NCI-H345 treated with DMSO at 0.1 percent for 48 hours (cell line): Measurements from ENCODE around the gene ZFHX2.
"Not testable (repeated sequence)": the region's sequence is repeated elsewhere in the genome, so short reads cannot be mapped to it uniquely, and the experiment has no call there.

Experiments
- DNase-seq: peaks from one replicate; lab custom pipeline; 2025; ENCODE audit not compliant: unreplicated experiment; lab: John Stamatoyannopoulos, UW

ZFHX2 gene

DNA sequence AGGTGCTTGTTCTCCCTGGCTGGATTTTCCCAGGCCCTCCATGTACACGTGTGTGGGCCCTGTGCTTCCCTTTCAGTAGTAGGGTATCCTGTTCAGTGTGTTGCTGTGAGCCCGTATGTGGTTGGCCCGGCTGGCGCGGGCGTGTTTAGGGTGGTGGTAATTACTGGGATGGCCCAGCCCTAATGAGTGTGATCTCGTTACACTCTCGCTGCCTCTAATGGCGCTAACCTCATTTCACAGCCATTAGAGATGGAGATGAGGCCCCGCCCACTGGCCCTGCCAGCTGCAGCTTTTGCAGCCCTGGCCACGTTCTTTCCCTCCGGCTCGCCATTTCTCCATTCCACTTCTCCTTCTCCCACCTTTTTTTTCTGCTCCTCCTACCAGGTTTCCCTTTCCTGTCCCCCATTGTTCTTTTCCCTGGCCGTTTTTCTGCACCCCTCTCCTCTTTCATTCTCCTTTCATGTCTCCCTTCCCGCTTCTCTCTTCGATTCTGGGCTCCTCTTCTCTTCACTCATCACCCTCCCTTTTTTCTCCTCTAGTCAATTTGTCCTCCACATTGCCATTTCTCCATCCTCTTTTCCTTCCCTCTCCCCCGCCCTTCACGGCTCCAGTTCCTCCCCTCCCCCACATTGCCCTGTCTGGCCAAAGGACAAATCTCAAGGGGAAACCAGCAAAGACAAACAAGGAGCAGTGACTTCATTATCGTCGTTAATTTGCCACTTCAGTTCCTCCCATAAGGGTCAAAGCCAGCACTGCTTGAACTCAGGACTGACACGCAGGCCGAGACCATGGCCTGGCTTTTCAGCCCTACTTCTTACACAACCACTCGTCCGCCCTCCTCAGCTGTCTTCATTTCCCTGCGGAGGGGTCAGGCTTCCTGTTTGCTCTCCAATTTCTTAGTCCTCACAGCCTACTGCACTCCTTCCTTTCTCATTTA, 6.8 kb downstream of the ZFHX2 start:
- DNase-seq: no peak

DNA sequence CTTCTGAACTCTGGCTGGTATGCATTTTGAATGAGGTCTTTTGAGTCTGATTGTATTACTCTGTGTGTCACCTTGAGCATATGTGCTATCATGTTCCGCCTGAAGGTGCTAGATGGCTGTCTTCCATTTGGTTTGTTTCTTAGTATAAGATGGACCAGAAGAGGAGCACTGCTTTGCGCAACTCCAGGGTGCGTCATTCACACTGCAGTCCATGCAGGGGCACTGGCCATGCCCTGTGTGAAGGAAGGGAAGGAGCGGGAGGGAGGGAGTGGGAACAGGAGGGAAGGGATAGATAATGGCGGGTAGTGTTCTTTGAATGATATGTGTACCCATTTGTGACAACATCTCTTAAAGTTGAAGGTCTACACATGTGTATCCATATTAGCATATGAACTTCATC, 8.2 kb downstream of the ZFHX2 start:
- no peak for DNase-seq

DNA sequence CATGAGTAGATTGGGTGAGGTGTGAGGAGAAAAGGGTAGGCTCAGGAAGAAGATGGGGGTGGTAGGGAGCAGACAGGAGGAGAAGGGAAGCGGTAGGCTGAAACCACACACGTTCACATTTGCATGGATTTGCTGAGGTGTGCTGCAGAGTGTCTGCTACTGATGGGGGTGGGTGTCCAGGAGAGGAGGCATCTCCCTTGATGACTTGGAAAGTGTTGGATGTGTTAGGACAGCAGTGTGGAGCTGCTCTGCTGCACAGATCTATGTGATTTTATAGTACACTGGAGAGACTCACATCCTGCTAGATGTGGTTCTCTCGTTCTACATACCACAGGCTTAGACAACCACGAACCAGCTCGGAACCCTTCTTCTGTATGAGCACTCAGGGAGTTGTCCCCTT, 9.3 kb downstream of the ZFHX2 start:
- no peak for DNase-seq

DNA sequence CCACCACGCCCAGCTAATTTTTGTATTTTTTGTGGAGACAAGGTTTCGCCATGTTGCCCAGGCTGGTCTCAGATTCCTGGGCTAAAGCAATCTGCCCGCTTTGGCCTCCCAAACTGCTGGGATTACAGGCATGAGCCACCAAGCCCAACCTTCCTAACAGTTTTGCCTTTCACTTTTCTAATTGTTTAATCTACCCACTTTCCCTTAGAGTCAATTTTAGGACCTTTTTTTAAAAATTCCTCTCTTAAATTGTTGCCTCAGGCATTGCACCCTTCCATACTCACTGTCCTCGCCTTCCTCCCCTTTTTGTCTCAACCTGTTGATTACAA, 11.5 kb downstream of the ZFHX2 start:
- DNase-seq: no peak

DNA sequence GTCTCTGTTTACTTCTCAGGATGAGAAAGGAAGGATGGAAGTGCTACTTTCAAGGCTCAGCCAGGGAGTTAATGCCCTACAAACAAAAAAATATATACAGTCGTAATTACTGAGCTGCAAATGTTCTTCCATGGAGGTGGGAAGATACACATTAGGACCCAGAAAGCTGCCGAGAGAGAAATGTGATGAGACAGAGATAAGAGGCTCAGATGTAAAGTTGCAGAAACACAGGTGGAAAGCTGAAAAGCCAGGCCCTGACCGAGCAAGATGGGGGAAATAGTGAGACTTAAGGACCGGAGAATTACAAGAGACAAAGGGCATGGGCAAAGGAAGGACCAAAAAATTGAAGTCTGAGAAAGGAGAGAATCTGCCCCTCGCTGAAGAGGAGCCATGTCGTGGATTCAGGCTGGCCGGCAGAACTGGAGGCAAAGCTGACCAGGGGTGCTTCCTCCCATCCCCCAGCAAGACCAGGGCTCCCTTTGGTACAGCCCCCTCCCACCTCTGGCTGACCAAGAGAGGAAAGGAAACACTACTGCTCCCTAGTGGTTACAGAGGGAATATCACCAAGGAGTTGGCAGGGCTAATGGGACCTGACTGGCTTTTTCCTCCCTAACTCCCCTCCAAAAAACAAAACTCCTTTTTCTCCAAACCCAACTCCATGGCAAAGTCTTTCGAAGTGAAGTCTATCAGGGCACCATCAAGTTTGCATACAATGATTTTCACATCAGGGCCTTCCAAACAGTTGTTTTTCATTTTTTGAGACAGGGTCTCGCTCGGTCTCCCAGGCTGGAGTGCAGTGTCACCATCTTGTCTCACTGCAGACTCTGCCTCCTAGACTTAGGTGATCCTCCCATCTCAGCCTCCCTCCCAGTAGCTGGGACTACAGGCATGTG, 12.1 kb downstream of the ZFHX2 start:
- DNase-seq: peak; percentile 29

DNA sequence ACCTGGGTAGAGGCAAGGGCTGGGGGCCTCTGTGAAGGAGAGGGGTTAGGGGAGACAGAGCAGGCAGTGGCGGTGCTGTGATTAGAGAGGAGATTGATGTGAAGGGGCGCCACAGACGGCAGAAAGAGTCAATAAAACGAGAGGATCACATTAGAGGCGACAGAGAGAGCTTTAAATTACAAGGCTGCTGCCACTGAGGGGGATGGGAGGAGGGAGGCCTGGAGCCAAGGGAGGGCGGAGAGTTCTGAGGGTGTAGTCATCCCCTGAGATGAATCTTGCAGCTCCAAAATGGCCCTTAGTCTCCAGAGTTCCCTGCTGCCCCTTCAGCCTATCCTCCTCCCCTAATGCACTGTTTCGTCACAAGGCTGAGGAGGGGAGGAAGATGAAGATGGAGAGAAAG, 12.8 kb downstream of the ZFHX2 start:
- DNase-seq: no peak

DNA sequence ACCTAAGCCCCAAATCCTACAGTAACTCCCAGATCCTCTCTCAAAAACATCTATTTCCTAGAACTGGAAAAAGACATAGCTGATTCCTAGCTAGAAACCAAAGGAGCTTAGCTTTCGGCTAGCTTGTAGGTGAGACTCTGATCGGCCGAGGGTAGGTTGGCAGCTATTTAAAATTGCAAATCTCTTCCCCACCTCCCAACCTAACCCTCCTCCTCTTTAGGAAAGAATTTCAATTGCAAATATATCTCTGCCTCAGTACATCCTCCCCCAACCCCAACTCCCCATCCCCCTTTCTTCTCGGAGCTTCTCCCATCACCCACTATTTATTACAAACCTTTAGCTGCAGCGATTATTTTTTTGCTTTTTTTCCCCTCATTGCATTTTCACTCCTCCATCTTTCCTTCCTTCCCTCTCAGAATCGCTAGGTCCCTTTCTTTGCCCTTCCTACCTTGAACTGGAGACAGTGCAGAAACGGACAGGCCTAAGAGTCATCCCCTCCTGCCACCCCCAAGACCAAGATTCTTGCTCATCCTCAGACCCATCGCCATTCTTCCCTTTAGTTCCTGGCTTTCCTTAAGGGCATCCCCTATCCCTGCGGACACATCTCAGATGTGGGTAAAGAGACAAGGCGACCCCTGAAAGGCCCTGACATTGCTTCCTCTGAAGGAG, 13.4 kb downstream of the ZFHX2 start:
- DNase-seq: no peak

DNA sequence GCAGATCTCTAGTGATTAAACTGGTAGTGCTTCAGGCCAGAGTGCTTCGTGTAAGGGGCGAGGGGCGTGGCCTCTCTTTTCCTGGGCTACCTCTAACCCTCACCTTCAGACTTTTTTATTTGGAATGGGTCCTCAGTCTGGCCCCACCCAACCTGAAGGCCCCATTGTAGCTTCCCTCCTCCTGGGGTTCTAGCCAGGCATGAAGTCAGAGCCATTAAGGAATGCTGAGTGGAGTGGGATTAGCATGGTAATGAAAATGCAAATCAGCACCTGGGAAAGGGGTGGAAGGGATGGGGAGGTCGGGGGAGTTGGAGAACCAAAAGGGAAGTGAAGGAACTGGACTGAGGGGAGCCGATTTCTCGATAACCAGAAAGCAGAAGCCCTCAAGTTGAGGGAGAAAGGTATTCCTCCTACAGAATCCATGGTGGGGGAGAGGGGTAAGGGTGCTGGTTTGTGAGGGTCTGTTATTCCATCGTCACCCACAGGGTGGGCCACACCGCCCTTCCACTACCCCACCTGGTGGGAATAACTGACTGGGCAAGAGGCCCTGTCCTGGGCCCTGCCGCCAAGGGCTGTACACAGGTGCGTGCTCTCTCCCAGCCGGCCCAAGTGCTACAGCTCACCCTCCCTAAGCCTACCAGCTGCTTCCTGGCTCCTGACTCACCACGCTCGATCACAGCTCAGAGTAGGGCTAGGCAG, 14.1 kb downstream of the ZFHX2 start:
- no peak for DNase-seq

DNA sequence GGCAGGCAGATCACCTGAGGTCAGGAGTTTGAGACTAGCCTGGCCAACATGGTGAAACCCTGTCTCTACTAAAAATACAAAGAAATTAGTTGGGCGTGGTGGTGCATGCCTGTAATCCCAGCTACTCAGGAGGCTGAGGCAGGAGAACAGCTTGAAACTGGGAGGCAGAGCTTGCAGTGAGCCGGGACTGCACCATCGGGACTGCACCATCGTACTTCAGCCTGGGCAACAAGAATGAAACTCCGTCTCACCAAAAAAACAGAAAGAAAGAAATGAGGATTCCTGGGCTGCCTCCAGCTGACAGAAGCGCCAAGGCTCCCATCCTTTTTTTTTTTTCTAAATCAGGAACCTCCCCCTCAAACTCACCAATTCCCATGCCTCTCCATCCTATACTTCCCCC, 14.7 kb downstream of the ZFHX2 start:
- not testable (repeated sequence) for DNase-seq

DNA sequence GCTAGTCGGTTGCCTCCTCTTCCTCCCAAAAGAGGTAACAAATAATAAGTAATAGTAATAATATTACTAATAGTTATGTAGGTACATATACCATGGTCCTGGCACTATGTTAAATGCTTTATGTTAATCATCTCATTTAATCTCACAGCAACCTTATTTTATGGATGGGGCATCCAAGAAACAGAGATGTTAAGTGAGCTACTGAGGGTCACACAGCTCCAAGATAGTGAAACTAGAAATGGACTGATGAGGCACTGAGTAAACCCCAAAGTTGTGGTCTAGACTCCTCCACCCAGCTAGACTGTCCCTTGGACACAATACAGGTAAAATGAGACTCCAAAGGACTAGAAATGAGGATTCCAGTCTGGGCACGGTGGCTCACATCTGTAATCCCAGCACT, 15.1 kb downstream of the ZFHX2 start:
- no peak for DNase-seq

DNA sequence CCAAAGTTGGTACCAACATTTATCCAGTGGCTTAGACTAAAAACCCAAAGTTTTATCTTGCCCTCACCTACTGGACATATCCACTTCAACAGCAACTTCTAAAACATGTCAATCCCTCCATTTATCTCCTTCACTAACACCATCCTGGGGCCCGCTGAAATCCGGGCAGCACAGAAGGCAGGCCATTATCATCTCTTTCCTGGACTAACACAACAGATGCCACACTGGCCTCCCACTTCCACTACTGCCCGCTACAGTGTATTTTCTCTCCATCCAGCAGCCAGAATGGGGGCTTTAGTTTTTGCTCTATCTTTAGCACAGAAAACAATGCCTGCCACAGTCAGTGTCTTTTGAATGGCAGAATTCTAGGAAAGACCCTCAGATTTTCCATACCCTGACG, 15.6 kb downstream of the ZFHX2 start:
- no peak for DNase-seq

DNA sequence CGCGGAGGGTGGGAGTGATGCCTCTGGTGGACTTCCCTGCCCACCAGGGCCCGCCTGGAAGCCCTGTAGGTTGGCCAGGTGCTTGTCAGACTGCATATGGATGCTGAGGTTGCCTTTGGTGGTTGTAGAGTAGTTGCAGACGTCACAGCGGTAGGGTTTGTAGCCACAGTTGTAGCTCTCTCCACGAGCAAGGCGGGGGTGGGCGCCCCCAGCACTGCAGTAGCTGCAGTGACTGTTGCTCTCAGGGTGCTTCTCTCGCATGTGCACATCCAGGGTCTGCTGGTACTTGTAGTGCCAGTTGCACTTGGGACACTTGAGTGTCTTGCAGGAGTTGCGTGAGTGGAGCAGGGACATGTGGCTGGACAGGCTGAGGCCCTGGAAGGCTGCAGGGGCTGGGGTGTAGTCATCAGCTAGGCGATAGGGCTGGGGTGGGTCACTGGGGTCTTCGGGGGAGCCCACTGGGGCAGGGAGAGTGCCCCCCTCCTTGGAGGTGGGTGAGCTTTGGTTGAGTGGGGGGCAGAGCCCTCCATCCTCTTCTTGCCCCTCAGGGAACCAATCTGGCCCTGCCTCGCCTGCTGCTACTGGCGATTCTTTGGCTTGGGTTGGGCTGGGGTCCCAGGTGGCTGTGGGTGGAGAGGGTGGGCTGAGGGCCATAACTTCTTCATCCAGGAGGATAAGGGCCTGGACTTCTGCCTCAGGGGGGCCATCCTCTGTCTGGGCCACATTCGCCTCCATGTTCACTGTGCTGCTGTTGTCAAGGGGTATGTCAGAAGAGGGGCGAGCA, 17.7 kb downstream of the ZFHX2 start:
- no peak for DNase-seq

DNA sequence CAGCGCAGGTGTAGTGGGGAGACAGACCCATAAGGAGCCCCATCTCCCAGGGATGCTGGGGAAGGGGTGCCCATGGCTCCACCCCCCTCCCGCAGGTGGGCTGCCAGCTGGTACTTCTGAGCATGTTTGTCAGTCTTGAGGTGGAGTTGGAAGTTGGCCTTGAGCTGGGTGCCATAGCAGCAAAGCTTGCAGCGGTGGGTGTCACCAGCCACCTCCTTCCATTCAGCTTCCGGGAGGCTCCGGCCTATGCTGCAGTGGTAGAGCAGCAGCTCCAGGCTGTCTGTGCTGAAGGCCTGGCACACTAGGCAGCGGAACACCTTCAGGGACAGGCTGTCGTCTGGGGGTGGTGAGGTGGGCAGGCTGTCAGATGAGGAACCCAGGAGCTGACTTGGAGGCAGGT, 18.9 kb downstream of the ZFHX2 start:
- no peak for DNase-seq

DNA sequence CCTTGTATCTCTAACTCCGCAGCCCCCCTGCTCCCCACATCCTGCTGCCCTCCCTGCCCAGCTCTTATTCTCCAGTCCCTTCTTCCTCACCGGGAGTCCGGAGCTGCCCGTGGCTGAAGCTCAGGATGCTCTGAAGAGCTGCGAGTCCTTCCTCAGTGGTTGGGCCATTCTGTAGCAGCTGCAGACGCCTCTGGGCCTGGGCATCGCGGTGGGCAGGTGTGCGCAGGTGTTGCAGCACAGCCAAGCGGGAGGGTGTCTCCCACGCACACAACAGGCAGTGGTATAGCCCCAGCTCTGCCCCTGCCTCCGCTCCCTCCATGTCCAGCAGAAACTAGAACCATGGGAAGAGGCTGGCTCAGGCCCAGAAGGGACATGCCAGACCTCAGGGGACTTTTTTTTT, 20.2 kb downstream of the ZFHX2 start:
- no peak for DNase-seq

DNA sequence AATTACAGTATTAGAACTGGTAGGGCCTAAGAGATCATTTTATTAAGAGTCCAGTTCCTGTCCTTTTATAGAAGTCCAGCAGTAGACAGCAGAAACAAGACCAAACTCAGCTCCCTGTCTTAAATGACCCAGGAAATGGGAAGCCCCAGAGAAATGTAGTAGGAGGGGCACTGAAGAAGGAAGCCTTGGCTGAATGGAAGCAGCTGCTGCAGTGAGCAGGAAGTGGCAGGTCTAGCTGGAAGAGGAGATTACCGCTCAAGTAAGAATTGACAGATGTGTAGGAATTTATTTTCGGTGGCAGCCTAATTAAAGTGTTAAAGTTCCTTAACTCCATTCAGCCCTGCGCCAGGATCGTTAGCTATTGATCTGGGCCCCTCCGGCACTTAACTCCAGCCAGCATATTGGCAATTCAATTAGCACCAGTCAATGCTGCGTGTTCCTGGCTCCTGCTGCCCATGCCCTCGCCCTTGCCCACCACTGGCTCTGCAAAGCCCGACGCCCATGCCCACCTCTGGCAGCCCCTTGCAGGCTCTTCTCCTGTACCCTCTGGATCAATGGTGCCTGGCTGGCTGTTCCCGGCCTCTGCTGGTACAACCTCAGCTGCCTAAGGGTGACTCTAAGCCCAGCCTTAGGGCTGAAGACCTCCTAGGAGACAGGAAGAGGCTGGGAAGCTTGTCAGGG, 21.1 kb downstream of the ZFHX2 start:
- no peak for DNase-seq

DNA sequence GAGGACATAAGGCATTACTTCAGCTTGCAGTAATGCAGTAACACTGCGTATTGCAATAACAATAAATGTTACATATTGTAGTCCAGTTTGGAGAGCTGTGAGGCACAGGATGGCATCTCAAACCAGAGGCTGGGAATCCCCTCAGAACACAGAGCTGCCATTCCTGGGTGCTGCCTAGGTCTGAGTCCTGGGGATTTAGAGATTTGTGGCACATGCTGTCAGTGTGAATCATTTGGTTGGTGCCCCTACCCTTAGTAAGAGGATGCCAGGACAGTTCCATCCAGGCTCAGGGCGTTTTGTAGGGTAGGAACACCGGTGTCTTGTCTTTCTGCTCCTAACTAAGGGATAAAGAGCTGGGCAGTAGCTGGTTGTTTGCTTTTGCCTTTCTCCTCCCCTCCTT, 22.5 kb downstream of the ZFHX2 start:
- DNase-seq: no peak

DNA sequence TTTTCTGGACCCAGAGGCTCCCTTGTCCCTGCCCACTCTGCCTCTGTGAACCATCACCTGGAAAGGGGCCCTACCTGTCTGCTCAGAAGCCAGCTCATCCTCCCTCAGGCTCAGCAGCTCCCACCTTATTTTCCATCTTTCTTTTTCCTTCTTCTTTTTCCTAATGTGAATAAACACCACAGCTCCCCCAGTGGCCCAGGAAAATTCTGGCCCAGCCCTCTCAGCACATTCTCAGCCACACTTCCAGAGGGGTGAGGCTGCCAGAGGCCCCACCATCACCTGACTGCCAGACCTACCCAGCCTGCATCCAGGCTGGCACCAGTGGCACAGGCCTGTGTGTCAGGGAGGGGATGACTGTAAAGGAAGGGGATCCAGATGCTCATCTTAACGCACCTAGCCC, 23.0 kb downstream of the ZFHX2 start:
- no peak for DNase-seq

DNA sequence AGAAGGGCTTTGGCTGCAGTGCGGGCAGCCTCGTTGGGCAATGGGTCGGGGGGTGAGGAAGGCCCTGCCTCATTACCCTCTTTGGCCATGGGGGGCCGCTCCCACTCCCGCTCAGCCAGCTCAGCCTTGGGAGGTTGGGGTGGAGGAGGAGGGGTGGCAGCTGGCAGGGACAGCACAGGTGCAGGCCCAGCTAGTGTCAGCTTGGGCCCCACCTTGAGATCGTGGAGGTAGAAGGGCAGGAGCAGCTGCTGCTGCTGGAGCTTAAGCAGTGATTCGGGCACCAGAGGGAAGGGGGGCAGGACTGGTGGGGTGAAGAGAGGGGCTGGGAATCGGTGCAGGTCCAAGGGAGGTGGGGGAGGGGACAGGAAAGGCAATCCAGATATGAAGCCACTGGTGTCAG, 26.0 kb downstream of the ZFHX2 start:
- no peak for DNase-seq

DNA sequence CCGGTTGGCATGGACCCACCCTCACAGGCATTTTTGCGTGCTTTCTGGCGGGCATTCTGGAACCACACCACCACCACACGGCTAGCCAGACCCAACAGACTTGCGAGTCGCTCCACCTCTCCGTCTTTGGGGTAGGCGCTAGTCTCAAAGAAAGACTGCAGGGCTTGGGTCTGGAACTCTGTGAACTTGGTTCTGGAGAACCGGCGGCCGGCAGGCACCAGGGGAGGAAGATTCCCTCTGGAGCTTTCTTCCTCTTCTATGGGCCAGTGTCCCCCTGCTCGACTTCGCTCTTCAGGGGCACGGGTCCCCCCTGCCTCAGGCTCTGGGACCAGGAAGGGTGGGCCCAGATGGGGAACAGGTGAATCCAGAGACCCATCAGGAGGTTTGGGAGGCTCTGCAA, 26.6 kb downstream of the ZFHX2 start:
- DNase-seq: no peak
